ENCODE data around the gene DOK3.
A peak's percentile ranks its signal among the peaks of the same experiment; 100 is the strongest.

The DOK3 gene

DNA sequence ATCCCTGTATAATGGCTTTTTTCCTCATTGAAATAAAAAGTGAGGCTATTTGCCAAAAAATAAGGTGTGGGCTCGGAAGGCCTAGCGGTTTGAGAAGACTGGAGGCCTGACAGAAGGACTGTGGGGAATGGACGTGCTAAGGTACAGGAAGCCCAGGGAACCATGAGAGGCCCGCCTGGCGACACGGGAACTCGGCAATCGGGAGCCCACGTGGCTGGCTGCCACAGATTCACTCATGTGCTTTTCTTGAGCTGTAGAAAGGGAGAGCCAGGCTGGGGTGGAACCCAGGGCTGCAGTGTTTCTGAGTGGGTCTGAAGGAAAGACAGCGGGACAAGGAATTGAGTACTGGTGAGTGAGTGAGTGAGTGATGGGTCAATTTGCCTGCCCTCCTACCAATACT, 19.0 kb upstream of the DOK3 start:
- TF ChIP-seq, protein P1, sequence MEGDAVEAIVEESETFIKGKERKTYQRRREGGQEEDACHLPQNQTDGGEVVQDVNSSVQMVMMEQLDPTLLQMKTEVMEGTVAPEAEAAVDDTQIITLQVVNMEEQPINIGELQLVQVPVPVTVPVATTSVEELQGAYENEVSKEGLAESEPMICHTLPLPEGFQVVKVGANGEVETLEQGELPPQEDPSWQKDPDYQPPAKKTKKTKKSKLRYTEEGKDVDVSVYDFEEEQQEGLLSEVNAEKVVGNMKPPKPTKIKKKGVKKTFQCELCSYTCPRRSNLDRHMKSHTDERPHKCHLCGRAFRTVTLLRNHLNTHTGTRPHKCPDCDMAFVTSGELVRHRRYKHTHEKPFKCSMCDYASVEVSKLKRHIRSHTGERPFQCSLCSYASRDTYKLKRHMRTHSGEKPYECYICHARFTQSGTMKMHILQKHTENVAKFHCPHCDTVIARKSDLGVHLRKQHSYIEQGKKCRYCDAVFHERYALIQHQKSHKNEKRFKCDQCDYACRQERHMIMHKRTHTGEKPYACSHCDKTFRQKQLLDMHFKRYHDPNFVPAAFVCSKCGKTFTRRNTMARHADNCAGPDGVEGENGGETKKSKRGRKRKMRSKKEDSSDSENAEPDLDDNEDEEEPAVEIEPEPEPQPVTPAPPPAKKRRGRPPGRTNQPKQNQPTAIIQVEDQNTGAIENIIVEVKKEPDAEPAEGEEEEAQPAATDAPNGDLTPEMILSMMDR (conservative IDR thresholded peaks at IDR 0.05; ENCODE audit: low read depth) = no peak
- POLR2A ChIA-PET (ENCODE audit: low non-redundant PET) = no interaction called here
- peak overlapping the region; percentile 49 for H3K27ac ChIP-seq
- CTCF ChIA-PET = no interaction called here
- no peak for DNase-seq (ENCODE audit: low spot score)

DNA sequence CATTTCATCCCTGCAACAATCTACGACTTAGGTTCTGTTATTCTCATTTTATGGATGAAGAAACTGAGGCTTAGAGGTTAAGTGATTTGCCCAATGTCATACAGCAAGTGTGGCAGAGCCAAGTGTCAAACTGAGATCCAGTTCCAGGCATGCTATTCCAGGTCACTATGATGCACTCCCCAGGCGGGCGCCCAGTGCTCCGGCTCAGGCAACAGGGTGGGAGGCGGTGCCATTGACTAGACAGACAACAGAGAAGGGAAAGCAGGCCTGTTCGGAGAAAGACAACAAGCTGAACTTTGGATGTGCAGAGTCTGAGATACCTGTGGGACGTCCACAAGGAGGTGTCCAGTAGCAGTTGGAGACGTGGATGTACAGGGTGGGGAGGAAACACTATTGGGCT, 18.0 kb upstream of the DOK3 start:
- ChIA-PET POLR2A (ENCODE audit: low non-redundant PET) (interaction anchor here (0.6 kb wide), 1 partner anchor 65 kb away, joined by 3 read pairs; no protein-coding TSS in a partner anchor), CTCF (no interaction called here)
- no peak for DNase-seq (ENCODE audit: low spot score)
- TF ChIP-seq, protein P1 (conservative IDR thresholded peaks at IDR 0.05; ENCODE audit: low read depth) = no peak
- H3K27ac ChIP-seq = peak overlapping the region; percentile 49

DNA sequence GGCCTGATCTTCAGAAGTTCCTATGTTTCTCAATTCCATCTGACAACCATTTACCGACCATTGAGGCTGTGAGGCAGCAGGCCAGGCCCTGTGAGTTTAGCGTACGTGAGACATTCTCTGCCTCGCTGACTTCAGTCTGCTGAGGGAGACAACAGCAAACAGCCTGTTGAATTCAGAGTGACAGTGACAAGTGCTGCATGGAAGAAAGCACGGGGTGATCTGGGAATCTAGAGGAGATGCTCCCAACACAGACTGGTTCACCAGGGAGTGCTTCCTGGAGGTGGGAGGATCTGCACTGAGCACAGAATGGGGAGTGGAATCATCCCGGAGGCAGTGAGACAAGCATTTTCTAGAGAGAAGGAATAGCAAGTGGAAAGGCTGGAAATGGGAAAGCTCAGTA, 17.2 kb upstream of the DOK3 start:
- CTCF ChIA-PET = no interaction called here
- TF ChIP-seq, protein P1 (conservative IDR thresholded peaks at IDR 0.05; ENCODE audit: low read depth) = no peak

DNA sequence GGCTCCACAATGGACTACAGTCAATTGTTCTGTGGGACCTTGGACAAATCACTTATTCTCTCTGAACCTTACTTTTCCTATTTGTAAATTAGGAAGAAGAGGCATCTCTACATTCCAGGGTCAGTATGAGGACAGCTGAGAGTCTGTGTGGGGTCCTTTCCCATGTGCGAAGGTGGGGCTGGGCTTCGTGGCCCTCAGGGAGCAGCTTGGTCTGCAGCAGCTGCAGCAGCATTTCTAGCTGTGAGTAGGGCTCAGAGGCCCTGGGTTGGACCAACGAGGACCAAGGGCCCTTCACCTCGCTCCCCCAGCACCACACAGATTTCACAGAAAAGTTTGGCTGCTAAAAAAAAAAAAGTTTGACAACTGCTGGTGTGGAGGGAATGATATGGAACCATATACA, 16.6 kb upstream of the DOK3 start:
- no peak for DNase-seq (ENCODE audit: low spot score)
- TF ChIP-seq, protein P1 (conservative IDR thresholded peaks at IDR 0.05; ENCODE audit: low read depth) = no peak
- no peak overlapping the region; the same call in 1 of the 2 replicates for H3K27ac ChIP-seq
- ChIA-PET CTCF (interaction anchor here (0.5 kb wide), 1 partner anchor 10 kb away, joined by 3 read pairs; no protein-coding TSS in a partner anchor), POLR2A (ENCODE audit: low non-redundant PET) (no interaction called here)

More for the DNA sequence above, 17.2 kb upstream of the DOK3 start:
- POLR2A ChIA-PET (ENCODE audit: low non-redundant PET) = no interaction called here
- no peak for DNase-seq (ENCODE audit: low spot score)
- peak overlapping the region; percentile 49 for H3K27ac ChIP-seq

DNA sequence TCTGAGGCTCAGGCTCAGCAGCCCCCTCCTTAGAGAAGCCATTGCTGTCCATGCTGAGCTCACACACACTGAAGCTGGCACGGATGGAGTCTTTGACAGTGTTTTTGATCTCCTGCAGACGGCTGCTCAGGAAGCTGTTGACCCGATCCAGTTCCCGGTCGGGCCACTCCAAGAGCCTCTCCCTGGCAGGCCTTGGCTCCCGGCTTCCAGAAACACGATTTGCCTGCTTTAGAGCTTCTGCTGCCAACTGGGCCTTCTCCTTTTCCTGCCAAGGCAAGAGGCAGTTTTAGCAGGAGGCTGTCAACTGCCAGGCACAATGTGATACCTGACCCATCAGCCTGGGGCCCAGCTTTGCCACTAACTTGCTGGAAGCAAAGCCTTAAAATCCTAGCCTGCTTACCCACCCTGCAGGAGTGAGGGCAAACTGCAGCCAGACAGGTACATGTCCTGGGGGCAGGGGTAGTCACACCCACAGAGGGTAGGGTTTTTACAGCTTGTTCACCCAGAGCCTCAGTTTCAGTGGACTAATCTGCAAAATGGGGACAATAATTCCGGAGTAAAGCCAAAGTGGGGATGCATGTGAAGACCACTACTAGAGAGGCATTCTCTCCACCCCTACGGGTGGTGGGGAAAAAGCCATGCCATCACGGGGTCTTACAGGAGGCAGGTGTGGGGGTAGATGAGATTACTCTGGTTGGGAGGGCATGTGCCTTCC, 15.5 kb upstream of the DOK3 start:
- POLR2A ChIA-PET (ENCODE audit: low non-redundant PET) = no interaction called here
- no peak for DNase-seq (ENCODE audit: low spot score)
- TF ChIP-seq, protein P1 (conservative IDR thresholded peaks at IDR 0.05; ENCODE audit: low read depth) = no peak
- peak overlapping the region; percentile 14 for H3K27ac ChIP-seq
- CTCF ChIA-PET = interaction anchor here (0.6 kb wide), 1 partner anchor 18 kb away, joined by 4 read pairs; no protein-coding TSS in a partner anchor

DNA sequence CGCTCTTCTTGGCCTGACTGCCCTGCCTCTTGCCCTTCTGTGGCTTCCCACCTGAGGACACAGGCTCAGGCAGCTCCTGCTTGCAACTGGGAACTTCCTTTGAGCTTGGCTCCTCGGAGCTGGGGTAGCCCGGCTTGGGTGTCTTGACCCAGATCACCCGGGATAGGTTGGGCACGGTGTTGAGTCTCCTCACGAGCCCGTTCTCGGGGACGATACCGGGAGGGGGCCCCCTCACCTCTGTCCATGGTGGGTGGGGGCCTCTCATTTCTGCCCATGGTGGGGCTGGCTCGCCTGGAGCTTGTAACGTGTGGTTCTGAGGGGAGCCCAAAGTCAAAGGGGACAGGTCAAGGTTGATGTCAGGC, 14.9 kb upstream of the DOK3 start:
- H3K27ac ChIP-seq = peak overlapping the region; percentile 14
- ChIA-PET POLR2A (ENCODE audit: low non-redundant PET) (no interaction called here), CTCF (interaction anchor here (0.5 to 0.6 kb wide), 2 partner anchors 9 to 16 kb away, joined by 3 read pairs; no protein-coding TSS in a partner anchor)
- DNase-seq (ENCODE audit: low spot score) = no peak
- TF ChIP-seq, protein P1 (conservative IDR thresholded peaks at IDR 0.05; ENCODE audit: low read depth) = no peak
